GM12874 (cell line): ENCODE results near the gene GAREM2.

ENCODE experiments used
- TF ChIP-seq, protein P1 (sequence below): IDR thresholded peaks from 2 replicates; pipeline ENCODE4 v1.5.1; 2011; ENCODE audit warnings: low read depth, mild to moderate bottlenecking, control low read depth, low read length, moderate library complexity; ENCODE audit not compliant: insufficient read depth

The GAREM2 gene

DNA sequence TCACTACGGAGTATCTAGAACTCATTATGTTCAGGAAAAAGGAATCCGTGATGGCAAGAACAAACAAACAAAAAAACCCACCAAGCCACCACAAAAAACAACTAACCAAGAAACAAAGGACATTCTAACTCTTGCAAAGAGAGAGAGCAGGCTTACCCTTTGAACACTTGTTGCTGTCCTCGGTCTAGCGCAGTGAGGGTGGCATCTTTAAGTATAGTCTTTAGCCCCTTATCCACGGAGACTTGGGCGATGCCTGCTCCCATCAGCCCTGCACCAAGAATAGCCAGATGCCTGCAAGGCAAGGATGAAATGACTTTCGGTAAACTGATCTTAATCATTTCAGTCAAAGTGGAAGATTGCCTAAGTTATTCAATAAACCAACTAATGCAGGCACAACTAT lies 31.0 kb downstream of the GAREM2 start:
- TF ChIP-seq, protein P1, sequence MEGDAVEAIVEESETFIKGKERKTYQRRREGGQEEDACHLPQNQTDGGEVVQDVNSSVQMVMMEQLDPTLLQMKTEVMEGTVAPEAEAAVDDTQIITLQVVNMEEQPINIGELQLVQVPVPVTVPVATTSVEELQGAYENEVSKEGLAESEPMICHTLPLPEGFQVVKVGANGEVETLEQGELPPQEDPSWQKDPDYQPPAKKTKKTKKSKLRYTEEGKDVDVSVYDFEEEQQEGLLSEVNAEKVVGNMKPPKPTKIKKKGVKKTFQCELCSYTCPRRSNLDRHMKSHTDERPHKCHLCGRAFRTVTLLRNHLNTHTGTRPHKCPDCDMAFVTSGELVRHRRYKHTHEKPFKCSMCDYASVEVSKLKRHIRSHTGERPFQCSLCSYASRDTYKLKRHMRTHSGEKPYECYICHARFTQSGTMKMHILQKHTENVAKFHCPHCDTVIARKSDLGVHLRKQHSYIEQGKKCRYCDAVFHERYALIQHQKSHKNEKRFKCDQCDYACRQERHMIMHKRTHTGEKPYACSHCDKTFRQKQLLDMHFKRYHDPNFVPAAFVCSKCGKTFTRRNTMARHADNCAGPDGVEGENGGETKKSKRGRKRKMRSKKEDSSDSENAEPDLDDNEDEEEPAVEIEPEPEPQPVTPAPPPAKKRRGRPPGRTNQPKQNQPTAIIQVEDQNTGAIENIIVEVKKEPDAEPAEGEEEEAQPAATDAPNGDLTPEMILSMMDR = no peak

DNA sequence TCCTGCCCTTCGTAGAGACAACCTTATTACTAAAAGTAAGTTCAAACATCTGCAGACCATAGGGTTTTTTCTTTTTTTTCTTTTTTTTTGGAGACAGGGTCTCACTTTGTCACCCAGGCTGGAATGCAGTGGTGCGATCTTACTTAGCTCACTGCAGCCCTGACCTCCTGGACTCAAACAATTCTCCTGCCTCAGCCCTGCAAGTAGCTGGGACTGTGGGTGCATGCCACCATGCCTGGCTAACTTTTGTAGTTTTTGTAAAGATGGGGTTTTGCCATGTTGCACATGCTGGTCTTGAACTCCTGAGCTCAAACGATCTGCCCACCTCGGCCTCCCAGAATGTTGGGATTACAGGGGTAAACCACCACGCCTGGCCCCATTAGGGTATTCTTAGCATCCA lies 39.1 kb downstream of the GAREM2 start:
- TF ChIP-seq, protein P1 = no peak

DNA sequence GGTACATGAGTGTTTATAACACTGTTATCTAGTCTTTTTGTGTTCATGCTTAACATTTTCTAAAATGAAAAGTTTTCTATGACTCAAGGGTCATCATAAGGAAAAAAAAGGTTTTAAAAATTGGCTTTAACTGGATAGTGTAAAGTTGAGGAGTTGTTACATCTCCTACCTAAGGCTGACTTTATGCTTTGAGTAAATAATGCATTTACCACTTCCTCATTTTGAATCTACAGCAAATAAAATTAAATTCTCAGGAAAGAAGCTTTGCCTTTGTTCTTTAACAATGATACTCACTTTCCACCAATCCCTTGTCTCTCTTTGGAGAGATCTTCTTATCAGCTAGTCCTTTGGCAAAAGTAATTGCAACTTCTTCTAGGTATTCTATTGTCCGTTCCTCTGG lies 41.9 kb downstream of the GAREM2 start:
- TF ChIP-seq, protein P1 = no peak

DNA sequence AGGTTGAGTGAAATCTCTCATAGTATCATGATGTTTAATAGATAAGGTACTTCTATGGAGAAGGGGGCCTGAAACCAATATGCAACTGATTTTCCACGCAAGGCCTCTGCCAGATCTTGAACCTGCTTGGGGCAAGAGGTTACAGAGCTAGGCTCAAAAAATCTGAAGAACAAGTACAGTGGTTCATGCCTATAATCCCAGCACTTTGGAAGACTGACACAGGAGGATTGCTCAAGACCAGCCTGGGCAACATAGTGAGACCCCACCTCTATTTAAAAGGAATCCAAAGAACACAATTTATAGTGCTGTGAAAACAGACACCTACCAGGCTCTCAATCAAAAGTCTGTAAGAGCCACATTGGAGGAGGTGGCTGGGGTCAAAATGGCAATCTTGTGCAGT lies 42.9 kb downstream of the GAREM2 start:
- TF ChIP-seq, protein P1 = no peak

DNA sequence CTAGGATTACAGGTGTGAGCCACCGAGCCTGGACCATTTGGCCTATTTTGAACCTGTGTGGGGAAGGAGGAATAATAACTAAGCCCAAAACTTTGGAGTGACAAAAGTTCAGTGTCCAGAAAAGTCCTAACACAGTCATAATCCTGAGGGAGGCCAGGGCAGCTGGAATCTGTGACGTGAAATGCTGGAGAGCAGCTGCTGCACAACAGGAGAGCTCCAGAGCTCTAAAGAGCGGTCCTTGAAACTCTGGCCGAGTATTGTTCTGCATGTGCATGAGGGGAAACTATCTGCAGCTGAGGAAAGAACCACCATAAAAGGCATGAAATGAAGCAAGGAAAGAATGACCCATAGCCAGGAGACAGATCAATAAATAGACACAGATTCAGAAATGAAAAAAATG lies 43.7 kb downstream of the GAREM2 start:
- TF ChIP-seq, protein P1 = no peak

DNA sequence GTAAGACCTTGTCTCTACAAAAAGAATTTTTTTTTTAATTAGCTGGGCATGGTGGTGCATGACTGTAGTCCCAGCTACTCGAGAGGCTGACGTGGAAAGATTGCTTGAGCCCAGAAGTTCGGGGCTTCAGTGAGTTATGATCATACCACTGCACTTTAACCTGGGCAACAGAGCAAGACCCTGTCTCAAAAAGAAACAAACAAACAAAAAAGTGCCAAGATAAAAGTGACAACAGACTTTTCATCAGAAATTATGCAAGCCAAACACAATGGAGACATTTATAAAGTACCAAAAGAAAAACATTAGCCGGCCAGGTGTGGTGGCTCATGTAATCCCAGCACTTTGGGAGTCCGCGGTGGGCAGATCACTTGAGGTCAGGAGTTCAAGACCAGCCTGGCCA lies 44.8 kb downstream of the GAREM2 start:
- TF ChIP-seq, protein P1 = no peak

DNA sequence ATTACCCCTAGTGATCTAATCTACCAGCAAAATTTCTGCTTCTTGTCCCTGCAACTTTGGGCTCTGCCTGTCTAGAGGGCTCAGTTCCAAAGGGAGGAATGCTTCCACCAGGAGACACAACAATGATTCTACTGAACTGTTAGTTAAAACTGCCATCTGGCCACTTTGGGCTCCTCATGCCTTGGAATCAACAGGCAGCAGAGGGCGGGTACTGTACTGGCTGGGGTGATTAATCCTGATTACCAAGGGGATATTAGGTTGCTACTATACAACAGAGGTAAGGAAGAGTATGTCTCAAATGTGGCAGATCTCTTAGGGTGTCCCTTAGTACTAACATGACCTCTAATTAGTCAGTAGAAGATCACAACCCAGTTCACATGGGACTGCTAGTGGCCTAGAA lies 50.1 kb downstream of the GAREM2 start:
- TF ChIP-seq, protein P1 = no peak

DNA sequence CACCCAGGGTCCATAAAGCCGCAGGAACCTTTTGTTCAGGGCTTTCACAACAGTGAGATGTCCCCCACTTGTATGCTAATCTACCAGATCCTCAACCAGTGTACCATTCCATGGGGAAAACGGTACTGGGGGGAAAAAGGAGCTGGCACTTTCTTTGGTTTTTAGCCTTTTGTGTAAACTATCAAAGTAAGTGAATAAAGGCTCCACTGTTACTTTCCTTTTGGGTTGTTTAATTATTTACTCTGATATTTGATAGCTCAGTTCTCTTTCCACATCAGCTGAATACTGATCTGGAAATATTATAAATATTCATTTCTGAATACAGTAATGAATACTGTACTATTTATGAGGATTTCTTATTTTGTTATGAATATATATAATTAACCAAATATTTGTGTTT lies 51.2 kb downstream of the GAREM2 start:
- TF ChIP-seq, protein P1 = no peak
